ENCODE results near the gene C16orf74. TPM values are rescaled to one million over a fixed set of nuclear protein-coding genes. Genes with fewer than 3 reads are reported as not detected.

The C16orf74 gene
- total RNA-seq, 1 experiment from 2014 or later: 44.3 TPM

DNA sequence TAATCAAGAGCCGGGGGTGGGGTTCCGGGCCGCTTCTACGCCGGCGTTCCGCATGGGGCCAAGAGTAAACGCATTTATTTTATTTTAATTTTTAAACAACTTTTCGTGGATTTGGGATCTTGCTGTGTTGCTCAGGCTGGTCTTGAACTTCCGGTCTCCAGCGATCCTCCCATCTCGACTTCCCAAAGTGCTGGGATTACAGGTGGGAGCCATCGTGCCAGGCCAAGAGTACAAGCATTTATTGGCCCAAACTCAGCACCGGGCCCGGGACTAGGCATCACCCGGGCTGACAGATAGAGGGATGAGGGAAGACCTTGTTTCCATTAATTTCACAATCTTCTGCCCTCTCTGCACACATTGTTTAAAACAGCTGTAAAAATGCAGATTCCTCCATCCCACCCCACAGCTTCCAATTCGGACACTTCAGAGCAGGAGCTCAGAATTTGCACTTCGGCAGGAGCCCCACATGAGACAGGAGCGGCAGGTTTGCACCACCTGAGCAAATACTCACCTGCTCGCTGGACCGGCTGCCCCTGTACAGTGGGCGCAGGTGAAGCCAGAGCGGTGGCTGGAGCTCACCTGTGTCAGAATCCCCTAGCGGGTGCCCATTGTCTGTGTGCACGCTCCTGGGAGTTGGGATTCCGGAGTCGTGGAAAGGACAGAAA lies 61.5 kb downstream of the C16orf74 start:
- Histone ChIP-seq H3K4me3 (peak overlapping the region; percentile 58; the same call in 1 of the 2 replicates), H3K36me3 (ENCODE audit: low read depth) (no peaks in the 10 kb centered on the region), H3K9me3 (ENCODE audit: insufficient read depth, low read depth) (no peaks in the 10 kb centered on the region), H3K4me1 (replicated peaks; ENCODE audit: insufficient read depth) (0 out of 2 replicates have a peak, but pooled peaks cover 5% of the 10 kb centered on the region), H2AFZ (0 out of 2 replicates have a peak overlapping the region, but pooled peaks have one; percentile 59), H3K27ac (no peak overlapping the region), H3F3A (ENCODE audit: insufficient read depth, low read depth) (peaks cover 3% of the 10 kb centered on the region), H4K20me1 (ENCODE audit: insufficient read depth) (no peaks in the 10 kb centered on the region), H3K27me3 (ENCODE audit: insufficient read depth, low read depth) (no peaks in the 10 kb centered on the region), H3K4me2 (peak overlapping the region; percentile 84), H3K79me2 (ENCODE audit: low read depth) (peaks cover 14% of the 10 kb centered on the region), H3K9me2 (ENCODE audit: insufficient read depth) (no peaks in the 10 kb centered on the region)
- intact Hi-C loops (cut with micrococcal nuclease; ENCODE audit: unreplicated experiment): no loop called here
- BruUV-seq (replicated peaks): no TSS peak
- CTCF ChIA-PET: interaction anchor here (0.6 kb wide), 1 partner anchor 574 kb away, joined by 5 read pairs; no protein-coding TSS in a partner anchor
- POLR2A ChIA-PET (ENCODE audit: unreplicated experiment): interaction anchor here (0.6 kb wide), 1 partner anchor 90 kb away, joined by 4 read pairs; no protein-coding TSS in a partner anchor
- peak in 1 of 2 experiments; percentile 9 for DNase-seq
- no peak for TF ChIP-seq EZH2 (IDR thresholded peaks at IDR 0.05; ENCODE audit: low read depth)
- TF ChIP-seq, protein P1, sequence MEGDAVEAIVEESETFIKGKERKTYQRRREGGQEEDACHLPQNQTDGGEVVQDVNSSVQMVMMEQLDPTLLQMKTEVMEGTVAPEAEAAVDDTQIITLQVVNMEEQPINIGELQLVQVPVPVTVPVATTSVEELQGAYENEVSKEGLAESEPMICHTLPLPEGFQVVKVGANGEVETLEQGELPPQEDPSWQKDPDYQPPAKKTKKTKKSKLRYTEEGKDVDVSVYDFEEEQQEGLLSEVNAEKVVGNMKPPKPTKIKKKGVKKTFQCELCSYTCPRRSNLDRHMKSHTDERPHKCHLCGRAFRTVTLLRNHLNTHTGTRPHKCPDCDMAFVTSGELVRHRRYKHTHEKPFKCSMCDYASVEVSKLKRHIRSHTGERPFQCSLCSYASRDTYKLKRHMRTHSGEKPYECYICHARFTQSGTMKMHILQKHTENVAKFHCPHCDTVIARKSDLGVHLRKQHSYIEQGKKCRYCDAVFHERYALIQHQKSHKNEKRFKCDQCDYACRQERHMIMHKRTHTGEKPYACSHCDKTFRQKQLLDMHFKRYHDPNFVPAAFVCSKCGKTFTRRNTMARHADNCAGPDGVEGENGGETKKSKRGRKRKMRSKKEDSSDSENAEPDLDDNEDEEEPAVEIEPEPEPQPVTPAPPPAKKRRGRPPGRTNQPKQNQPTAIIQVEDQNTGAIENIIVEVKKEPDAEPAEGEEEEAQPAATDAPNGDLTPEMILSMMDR (conservative IDR thresholded peaks at IDR 0.05): no peak

DNA sequence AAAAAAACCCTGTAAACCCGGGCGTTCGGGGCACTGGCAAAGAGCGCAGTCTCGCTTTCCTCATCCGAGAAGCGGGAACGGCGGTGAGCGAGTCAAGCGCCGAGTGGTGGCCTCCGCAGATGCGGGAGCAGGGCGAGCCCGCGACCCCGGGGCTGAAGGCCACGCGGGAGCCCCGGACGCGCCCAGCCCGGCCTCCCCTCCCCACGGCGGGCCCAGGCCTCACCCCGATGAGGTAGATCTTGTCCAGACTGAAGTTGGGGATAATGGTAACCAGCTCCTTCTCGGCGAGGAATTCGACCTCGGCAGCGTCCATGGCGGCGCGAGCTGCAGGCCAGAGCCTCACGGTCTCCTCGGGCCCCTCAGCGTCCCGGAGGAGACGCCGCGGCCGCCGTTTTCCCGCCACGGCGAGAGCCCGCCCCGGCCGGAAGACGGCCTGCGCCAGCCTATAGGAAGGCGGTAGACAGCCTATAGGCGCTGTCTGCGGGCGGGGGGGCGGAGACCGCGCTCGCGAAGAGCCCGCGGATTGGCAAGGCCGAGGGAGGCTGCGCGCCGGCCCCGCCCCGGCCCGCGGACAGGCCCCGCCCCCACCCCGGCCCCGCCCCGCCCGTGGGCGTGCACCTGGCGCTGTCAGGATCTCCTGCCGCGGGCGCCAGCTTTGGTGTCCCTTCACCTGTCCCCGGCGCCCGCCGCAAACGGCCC lies 62.2 kb downstream of the C16orf74 start, which contains the start of gene GINS2:
GINS2 (minus strand) TSS at position 369 of the 699 bp plus-strand sequence; CDS start at position 313, 56 bp downstream.
- Histone ChIP-seq H3K79me2 (ENCODE audit: low read depth) (peaks cover 14% of the 10 kb centered on the region), H4K20me1 (ENCODE audit: insufficient read depth) (no peaks in the 10 kb centered on the region), H3K4me3 (peak within 1 kb of the TSS; percentile 82), H3F3A (ENCODE audit: insufficient read depth, low read depth) (peaks cover 3% of the 10 kb centered on the region), H3K36me3 (ENCODE audit: low read depth) (no peaks in the 10 kb centered on the region), H3K4me2 (peak within 1 kb of the TSS; percentile 93), H3K4me1 (replicated peaks; ENCODE audit: insufficient read depth) (0 out of 2 replicates have a peak, but pooled peaks cover 5% of the 10 kb centered on the region), H3K9me3 (ENCODE audit: insufficient read depth, low read depth) (no peaks in the 10 kb centered on the region), H3K27ac (no peak within 1 kb of the TSS), H3K27me3 (ENCODE audit: insufficient read depth, low read depth) (no peaks in the 10 kb centered on the region), H3K9me2 (ENCODE audit: insufficient read depth) (no peaks in the 10 kb centered on the region), H2AFZ (peak within 1 kb of the TSS; percentile 91)
- intact Hi-C loops (cut with micrococcal nuclease; ENCODE audit: unreplicated experiment): no loop called here
- ChIA-PET POLR2A (ENCODE audit: unreplicated experiment) (interaction anchor here (0.6 kb wide), 1 partner anchor 91 kb away, joined by 4 read pairs; no protein-coding TSS in a partner anchor), CTCF (interaction anchor here (0.6 kb wide), 1 partner anchor 573 kb away, joined by 5 read pairs; no protein-coding TSS in a partner anchor)
- TF ChIP-seq EZH2 (IDR thresholded peaks at IDR 0.05; ENCODE audit: low read depth): no peak
- TF ChIP-seq, protein P1 (conservative IDR thresholded peaks at IDR 0.05): no peak
- TSS peak; percentile 22 for BruUV-seq (replicated peaks)
- peak; percentile 84 to 89 for DNase-seq

DNA sequence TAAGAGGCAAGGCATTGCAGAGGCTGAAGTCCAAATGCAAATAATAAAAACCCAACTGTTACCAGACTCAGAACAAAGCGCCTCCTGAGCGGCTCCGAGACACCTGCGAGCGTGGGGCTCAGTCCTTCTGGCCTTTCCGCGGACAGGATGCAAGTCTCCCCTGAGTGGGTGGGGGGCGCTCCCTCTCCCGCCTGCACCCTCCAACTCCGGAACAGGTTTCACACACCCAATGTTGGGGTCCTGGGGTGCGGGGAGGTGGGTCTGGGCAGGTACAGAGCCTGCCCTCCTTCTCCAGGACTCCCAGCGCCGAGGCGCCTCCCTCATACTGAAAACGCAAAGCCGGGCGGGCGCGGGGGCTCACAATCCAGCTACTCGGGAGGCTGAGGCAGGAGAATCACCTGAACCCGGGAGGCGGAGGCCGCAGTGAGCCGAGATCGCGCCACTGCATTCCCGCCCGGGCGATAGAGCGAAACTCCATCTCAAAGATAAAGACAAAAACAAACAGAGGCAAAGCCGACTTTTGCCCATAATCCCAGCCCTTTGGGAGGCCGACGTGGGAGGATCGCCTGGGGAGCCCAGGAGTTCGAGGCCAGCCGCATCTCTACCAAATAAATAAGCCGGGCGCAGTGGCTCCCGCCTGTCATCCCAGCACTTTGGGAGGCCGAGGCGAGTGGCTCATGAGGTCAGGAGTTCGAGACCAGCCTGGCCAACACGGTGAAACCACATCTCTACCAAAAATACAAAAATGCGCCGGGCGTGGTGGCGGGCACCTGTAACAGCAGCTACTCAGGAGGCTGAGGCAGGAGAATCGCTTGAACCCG lies 63.0 kb downstream of the C16orf74 start:
- CTCF ChIA-PET: no interaction called here
- H3K27me3 ChIP-seq (ENCODE audit: insufficient read depth, low read depth): no peaks in the 10 kb centered on the region
- no TSS peak for BruUV-seq (replicated peaks)
- TF ChIP-seq, protein P1 (conservative IDR thresholded peaks at IDR 0.05): no peak
- no peak for TF ChIP-seq EZH2 (IDR thresholded peaks at IDR 0.05; ENCODE audit: low read depth)
- 0 out of 2 replicates have a peak, but pooled peaks cover 5% of the 10 kb centered on the region for H3K4me1 ChIP-seq (replicated peaks; ENCODE audit: insufficient read depth)
- no peaks in the 10 kb centered on the region for H3K36me3 ChIP-seq (ENCODE audit: low read depth)
- peaks cover 3% of the 10 kb centered on the region for H3F3A ChIP-seq (ENCODE audit: insufficient read depth, low read depth)
- H3K27ac ChIP-seq: no peak overlapping the region
- H3K4me3 ChIP-seq: peak overlapping the region; percentile 82
- no peaks in the 10 kb centered on the region for H3K9me3 ChIP-seq (ENCODE audit: insufficient read depth, low read depth)
- DNase-seq: no peak
- H3K4me2 ChIP-seq: peak overlapping the region; percentile 93
- H3K9me2 ChIP-seq (ENCODE audit: insufficient read depth): no peaks in the 10 kb centered on the region
- H4K20me1 ChIP-seq (ENCODE audit: insufficient read depth): no peaks in the 10 kb centered on the region
- intact Hi-C loops (cut with micrococcal nuclease; ENCODE audit: unreplicated experiment): no loop called here
- POLR2A ChIA-PET (ENCODE audit: unreplicated experiment): no interaction called here
- H2AFZ ChIP-seq: peak overlapping the region; percentile 91; the same call in 1 of the 2 replicates
- H3K79me2 ChIP-seq (ENCODE audit: low read depth): peaks cover 14% of the 10 kb centered on the region
